GM23248 (cell line): ENCODE results near the gene KNOP1. TPM values are rescaled to one million over a fixed set of nuclear protein-coding genes. Genes with fewer than 3 reads are reported as not detected.
A peak's percentile ranks its signal among the peaks of the same experiment; 100 is the strongest.

Experiments used
- DNase-seq: peaks from one replicate; pipeline ENCODE4 v3.0.0-alpha.2; 2015
- H2AFZ ChIP-seq: fragments of 200-600 bp; sonication (generic); 2 replicates; pipeline ENCODE4 v1.6.1; 2016; ENCODE audit warnings: antibody characterized with exemption
- H3F3A ChIP-seq: fragments of 200-600 bp; sonication (generic); 2 replicates; pipeline ENCODE4 v1.6.1; 2016; ENCODE audit warnings: mild to moderate bottlenecking, antibody characterized with exemption, mixed run types; ENCODE audit not compliant: insufficient read depth
- H3K27ac ChIP-seq: fragments of 200-600 bp; sonication (generic); 2 replicates; pipeline ENCODE4 v1.5.1; 2016; ENCODE audit warnings: mild to moderate bottlenecking
- H3K27me3 ChIP-seq: fragments of 200-600 bp; sonication (generic); replicated peaks from 2 replicates; pipeline ENCODE4 v1.6.1; 2016; ENCODE audit warnings: mild to moderate bottlenecking; ENCODE audit not compliant: insufficient read depth
- H3K36me3 ChIP-seq: fragments of 200-600 bp; sonication (generic); 2 replicates; pipeline ENCODE4 v1.6.1; 2016; ENCODE audit warnings: low read depth, mild to moderate bottlenecking
- H3K4me1 ChIP-seq: fragments of 200-600 bp; sonication (generic); 2 replicates; pipeline ENCODE4 v1.6.1; 2016; ENCODE audit warnings: mild to moderate bottlenecking; ENCODE audit not compliant: insufficient read depth
- H3K4me2 ChIP-seq: fragments of 200-600 bp; sonication (generic); one replicate; pipeline ENCODE4 v1.6.1; 2016; ENCODE audit warnings: mild to moderate bottlenecking; ENCODE audit not compliant: unreplicated experiment
- H3K4me3 ChIP-seq: fragments of 200-600 bp; sonication (generic); 2 replicates; pipeline ENCODE4 v1.5.1; 2016; ENCODE audit warnings: mild to moderate bottlenecking
- H3K79me2 ChIP-seq: fragments of 200-600 bp; sonication (generic); 2 replicates; pipeline ENCODE4 v1.6.1; 2016; ENCODE audit warnings: mild to moderate bottlenecking; ENCODE audit not compliant: insufficient read depth
- H3K9ac ChIP-seq: fragments of 200-600 bp; sonication (generic); 2 replicates; pipeline ENCODE4 v1.6.1; 2016; ENCODE audit warnings: mild to moderate bottlenecking
- H3K9me2 ChIP-seq: fragments of 200-600 bp; sonication (generic); 2 replicates; pipeline ENCODE4 v1.6.1; 2016; ENCODE audit warnings: mixed run types, mild to moderate bottlenecking, moderate library complexity; ENCODE audit not compliant: insufficient read depth
- H3K9me3 ChIP-seq: fragments of 200-600 bp; sonication (generic); one replicate; pipeline ENCODE4 v1.6.1; 2017; ENCODE audit warnings: low read depth
- H4K20me1 ChIP-seq: fragments of 200-600 bp; sonication (generic); 2 replicates; pipeline ENCODE4 v1.6.0; 2016; ENCODE audit not compliant: insufficient read depth
- EZH2 ChIP-seq: fragments of 200-600 bp; sonication (generic); IDR thresholded peaks from 2 replicates; pipeline ENCODE4 v1.6.1; 2018; ENCODE audit warnings: antibody characterized with exemption, mild to moderate bottlenecking; ENCODE audit not compliant: insufficient read depth, poor library complexity, severe bottlenecking
- EZH2phosphoT487 ChIP-seq: fragments of 200-600 bp; sonication (generic); IDR thresholded peaks from 2 replicates; pipeline ENCODE4 v1.6.1; 2018; ENCODE audit warnings: antibody characterized with exemption, moderate library complexity, mild to moderate bottlenecking, low read depth; ENCODE audit not compliant: insufficient read depth
- WGBS, 2 experiments: methylation state at CpG; one replicate each; pipeline ENCODE4 v1.1.6; 2015 to 2017; ENCODE audit warnings: low lambda C conversion rate in 2 of 2, low coverage in 1 of 2; ENCODE audit errors: missing lambda C conversion rate in 2 of 2; 5-methylcytosine and 5-hydroxymethylcytosine counted together
- in situ Hi-C: fragments of 300-500 bp; cut with MboI; formaldehyde crosslinking; loops from 2 replicates; pipeline ENCODE4 v1.15.0; 2020
- polyA plus RNA-seq: library from polyadenylated mRNA; unstranded; fragments of >200 nt; fragmentation: Nextera tagmentation; extraction: Ambion mirVana; gene quantifications from 2 replicates; pipeline ENCODE4 v1.2.1, GENCODE V29; 2016
- total RNA-seq: library from RNA; depleted of rRNA; stranded (reverse); fragments of >200 nt; shearing (Covaris generic); gene quantifications from 2 replicates; pipeline ENCODE4 v1.2.3, GENCODE V29; 2014

Gene KNOP1
- total and polyA plus RNA-seq, 2 experiments from 2014 or later = 8.0 to 15.6 TPM

- Histone ChIP-seq H3F3A (no peaks in the 10 kb centered on the region), H3K36me3 (no peaks in the 10 kb centered on the region), H3K4me1 (no peaks in the 10 kb centered on the region), H3K4me3 (no peak overlapping the region), H3K27me3 (no peaks in the 10 kb centered on the region), H3K79me2 (no peaks in the 10 kb centered on the region), H3K9me2 (no peaks in the 10 kb centered on the region), H3K4me2 (no peak overlapping the region), H3K9me3 (no peaks in the 10 kb centered on the region), H3K9ac (no peak overlapping the region), H3K27ac (no peak overlapping the region), H2AFZ (no peak overlapping the region), H4K20me1 (no peaks in the 10 kb centered on the region)
- in situ Hi-C loops = no loop called here
- TF ChIP-seq EZH2 = no peak
- TF ChIP-seq EZH2phosphoT487 = no peak
- WGBS, 2 experiments = 61 to 63% methylated on average over 6 of the region's 6 CpGs
- DNase-seq = no peak
Measured at GRCh38 chr16:19765860-19766553, 48.0 kb upstream of the KNOP1 start.

GRCh38 chr16:19760356-19761060, 42.5 kb upstream of the KNOP1 start:
- Histone ChIP-seq H2AFZ (no peak overlapping the region), H3K36me3 (no peaks in the 10 kb centered on the region), H3K9me2 (no peaks in the 10 kb centered on the region), H3K27ac (no peak overlapping the region), H3K4me3 (no peak overlapping the region), H3K79me2 (no peaks in the 10 kb centered on the region), H3K4me2 (no peak overlapping the region), H3F3A (no peaks in the 10 kb centered on the region), H3K9ac (no peak overlapping the region), H3K27me3 (no peaks in the 10 kb centered on the region), H3K4me1 (no peaks in the 10 kb centered on the region), H3K9me3 (no peaks in the 10 kb centered on the region), H4K20me1 (no peaks in the 10 kb centered on the region)
- WGBS, 2 experiments = 32 to 33% methylated on average over 7 of the region's 7 CpGs
- DNase-seq = peak; percentile 10
- in situ Hi-C loops = no loop called here
- TF ChIP-seq EZH2phosphoT487 (no peak), EZH2 (no peak)

GRCh38 chr16:19757762-19758595, 40.0 kb upstream of the KNOP1 start:
- H3K9me3 ChIP-seq = no peaks in the 10 kb centered on the region
- no peak overlapping the region for H2AFZ ChIP-seq
- H3K4me1 ChIP-seq = peaks cover 8% of the 10 kb centered on the region
- DNase-seq = no peak
- no peak overlapping the region for H3K4me3 ChIP-seq
- no peaks in the 10 kb centered on the region for H3K27me3 ChIP-seq
- H3K9me2 ChIP-seq = no peaks in the 10 kb centered on the region
- no peaks in the 10 kb centered on the region for H3K36me3 ChIP-seq
- H3K27ac ChIP-seq = no peak overlapping the region
- in situ Hi-C loops = no loop called here
- H3K4me2 ChIP-seq = no peak overlapping the region
- WGBS, 2 experiments = 90 to 92% methylated on average over 8 of the region's 8 CpGs
- H3F3A ChIP-seq = no peaks in the 10 kb centered on the region
- H4K20me1 ChIP-seq = no peaks in the 10 kb centered on the region
- H3K79me2 ChIP-seq = no peaks in the 10 kb centered on the region
- no peak overlapping the region for H3K9ac ChIP-seq
- no peak for TF ChIP-seq EZH2
- TF ChIP-seq EZH2phosphoT487 = no peak

GRCh38 chr16:19757026-19757425, 39.0 kb upstream of the KNOP1 start:
- WGBS, 2 experiments = 62 to 65% methylated on average over 5 of the region's 5 CpGs

More at GRCh38 chr16:19757026-19757425, 39.0 kb upstream of the KNOP1 start:
- Histone ChIP-seq H3K79me2 (no peaks in the 10 kb centered on the region), H3K9ac (no peak overlapping the region), H3F3A (no peaks in the 10 kb centered on the region), H3K4me2 (no peak overlapping the region), H3K27ac (no peak overlapping the region), H4K20me1 (no peaks in the 10 kb centered on the region), H3K27me3 (no peaks in the 10 kb centered on the region), H3K4me1 (peaks cover 8% of the 10 kb centered on the region), H3K9me2 (no peaks in the 10 kb centered on the region), H2AFZ (no peak overlapping the region), H3K9me3 (no peaks in the 10 kb centered on the region), H3K4me3 (no peak overlapping the region), H3K36me3 (no peaks in the 10 kb centered on the region)
- in situ Hi-C loops = no loop called here
- peak; percentile 23 for DNase-seq
- TF ChIP-seq EZH2 = no peak
- no peak for TF ChIP-seq EZH2phosphoT487
